HG03039 (cell line): ENCODE results near the gene RP9.

Experiments
- ATAC-seq: cut with Tn5 transposase; IDR thresholded peaks from one replicate; pipeline ENCODE4 v1.9.1; 2021; ENCODE audit warnings: mild to moderate bottlenecking, moderate library complexity; ENCODE audit not compliant: unreplicated experiment

RP9 gene, protein sequence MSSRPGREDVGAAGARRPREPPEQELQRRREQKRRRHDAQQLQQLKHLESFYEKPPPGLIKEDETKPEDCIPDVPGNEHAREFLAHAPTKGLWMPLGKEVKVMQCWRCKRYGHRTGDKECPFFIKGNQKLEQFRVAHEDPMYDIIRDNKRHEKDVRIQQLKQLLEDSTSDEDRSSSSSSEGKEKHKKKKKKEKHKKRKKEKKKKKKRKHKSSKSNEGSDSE

DNA sequence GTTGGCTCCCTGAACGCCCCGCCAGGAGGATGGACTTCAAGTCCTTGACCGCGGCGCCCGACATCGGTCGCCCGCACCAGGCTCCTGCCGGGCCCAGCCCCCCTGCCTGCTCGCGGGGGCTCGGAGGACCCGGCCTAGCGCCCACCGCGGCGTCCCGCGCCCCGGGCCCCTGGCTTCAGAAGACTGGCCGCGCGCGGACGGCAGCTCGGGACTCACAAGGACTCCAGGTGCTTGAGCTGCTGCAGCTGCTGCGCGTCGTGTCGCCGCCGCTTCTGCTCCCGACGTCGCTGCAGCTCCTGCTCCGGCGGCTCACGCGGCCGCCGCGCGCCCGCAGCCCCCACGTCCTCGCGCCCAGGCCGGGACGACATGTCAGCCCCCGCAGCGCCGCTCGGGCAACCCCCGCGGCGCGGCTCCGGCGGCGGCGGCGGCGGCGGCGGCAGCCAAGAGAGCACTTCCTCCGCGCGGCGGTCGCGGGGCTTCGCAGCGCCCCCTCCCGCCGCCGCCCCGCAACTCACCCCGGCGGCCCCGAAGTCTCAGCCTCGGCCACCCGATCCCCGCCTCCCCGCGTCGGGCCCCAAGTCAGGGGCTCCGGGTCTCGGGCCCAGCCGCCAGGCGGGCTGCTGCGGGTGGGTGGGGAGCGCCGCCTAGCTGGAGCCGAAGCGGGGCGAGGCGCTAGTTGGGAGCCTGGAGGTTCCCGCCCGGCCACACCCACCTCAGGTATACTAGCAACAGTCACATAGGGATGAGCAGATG lies at the start of gene RP9:
TSS of gene RP9 (minus strand) at position 400 of the 753 bp plus-strand sequence. CDS start at position 368, 32 bp downstream.
- peak; percentile 83 for ATAC-seq

DNA sequence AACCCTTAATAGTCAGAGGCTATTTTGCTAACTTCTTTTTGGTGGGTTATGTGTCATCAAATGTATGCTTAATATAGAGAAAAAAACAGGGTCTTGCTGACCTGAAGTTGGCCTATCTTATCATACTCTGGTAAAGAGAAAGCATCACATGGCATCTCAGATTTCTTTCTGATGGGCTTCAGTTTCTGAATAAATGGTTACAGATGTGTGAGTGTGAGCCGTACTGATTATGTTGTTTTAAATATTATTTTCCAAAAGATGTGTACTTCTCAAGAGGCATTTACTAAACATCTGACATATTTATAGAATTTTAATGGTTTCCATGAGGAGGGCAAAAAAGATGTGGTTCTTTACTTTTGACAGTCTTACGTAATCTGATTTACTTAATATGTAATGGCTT lies 48.6 kb upstream of the RP9 start:
- ATAC-seq, result no peak

DNA sequence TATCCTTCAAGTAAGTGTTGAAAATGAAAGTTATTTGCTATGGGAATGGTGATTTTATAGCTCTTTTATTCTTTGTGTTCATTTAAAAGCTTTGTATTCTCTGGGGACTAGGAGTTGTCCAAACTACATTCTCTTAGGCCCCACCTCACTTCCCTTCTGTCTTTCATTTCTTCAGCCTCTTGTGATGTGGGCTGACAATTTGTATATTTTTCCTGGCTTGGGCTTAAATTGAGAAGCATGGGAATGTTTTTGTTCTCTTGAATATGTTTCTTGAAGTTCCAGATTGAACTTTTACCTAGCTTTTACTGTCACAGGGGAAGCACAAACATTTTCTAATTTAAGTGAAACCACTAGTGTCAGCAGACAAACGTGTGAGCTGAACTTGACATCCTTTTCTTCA lies 48.1 kb upstream of the RP9 start:
- no peak for ATAC-seq

DNA sequence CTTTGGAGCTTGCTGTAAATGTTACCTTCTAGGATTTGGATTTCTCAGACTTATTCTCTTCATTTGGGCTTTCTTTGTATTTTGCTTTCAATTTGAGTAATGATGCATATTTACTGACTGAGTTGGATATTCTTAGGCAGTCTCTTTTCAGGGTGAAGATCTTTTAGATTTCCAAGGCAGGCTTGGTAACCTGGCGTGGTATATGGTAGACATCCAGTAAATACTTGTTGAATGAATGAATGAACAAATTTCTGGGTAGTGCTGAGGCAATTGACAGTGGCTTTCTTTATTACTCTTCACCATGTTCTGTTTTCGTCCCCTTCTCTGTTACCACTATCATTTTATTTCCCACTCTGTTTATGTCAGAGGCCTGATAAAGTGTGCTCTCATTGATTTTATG lies 47.2 kb upstream of the RP9 start:
- ATAC-seq, result no peak

DNA sequence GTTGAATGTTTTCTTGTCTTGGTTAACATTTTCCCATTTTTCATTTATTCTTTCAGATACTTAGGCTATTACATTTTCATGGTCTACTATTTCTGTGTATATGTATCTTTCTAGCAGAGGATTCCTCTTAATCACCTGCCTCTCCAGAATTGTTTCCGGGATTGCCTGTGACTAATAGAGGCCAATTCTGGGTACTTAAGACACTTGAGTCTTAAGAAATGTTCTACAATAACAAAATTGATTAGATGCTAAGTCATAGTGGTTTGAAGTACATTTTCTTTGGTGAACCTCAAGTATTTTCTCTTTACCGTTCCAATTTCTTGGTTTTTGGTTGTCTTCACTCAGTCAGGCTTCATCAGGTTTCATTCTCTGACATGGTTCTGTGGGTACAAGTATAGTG lies 46.6 kb upstream of the RP9 start:
- ATAC-seq, result no peak

DNA sequence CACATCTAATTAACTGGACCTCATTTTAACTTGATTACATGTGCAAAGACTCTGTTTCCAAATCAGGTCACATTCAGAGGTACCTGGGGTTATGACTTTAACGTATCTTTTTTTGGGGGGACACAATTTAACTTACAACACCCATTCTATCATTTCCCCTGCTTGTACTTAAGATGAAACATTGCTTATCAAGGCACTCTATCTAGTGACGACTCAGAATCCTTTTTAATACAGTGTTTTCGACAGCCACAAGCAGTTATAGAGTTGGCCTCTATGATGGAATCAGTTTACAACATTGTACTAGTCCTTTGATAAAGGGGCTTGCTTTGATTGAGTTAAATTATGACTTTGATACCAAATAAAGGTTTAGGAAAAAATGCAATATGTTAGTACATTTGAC lies 42.9 kb upstream of the RP9 start:
- no peak for ATAC-seq

DNA sequence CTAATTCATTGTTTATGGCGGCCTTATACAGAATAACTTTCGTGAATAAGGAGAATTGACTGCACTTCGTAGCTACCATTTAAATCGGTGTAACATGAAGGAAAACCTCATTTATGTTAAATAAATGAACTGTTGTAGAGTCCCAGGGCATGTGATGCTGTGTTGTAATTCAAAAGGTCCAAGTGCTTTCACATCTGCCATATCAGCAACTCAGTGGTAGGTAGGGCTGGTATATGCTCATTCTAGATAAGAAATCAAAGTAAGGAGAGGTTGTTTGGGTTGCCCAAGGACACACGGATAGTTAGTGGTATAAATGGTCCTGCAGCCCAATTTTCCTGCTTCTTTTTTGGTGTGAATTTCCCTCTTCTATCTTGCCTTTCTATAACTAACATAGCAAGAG lies 36.0 kb upstream of the RP9 start:
- ATAC-seq, result no peak

DNA sequence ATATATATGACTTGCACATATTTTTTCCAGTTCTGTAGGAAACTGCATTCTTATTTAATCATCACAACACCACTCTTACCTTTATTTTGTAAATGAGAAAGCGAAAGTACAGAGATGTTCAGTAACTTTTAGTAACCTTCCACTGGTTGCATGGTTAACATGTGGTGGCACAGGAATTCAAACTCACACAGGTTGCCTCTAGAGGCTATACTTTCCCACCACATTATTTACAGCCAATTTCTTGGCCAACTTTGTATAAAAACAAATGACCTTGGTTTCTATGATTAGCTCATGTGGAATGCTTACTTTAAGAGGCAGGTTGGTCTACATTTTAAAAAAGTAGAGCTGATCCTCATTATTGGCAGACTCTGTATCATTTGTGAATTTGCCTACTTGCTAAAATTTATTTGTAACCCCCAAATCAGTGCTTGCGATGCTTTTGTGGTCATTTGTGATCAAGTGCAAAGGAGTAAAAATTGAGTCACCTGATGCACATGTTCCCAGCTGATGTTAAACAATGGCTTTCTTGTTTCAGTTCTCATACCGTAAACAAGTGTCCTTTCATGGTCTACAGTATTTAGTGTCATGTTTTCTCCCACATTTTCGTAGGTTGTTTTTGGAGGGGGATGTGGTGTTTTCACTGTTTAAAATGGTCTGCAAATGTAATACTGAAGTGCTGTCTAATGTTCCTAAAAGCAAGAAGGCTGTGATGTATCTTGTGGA lies 35.0 kb upstream of the RP9 start:
- no peak for ATAC-seq

DNA sequence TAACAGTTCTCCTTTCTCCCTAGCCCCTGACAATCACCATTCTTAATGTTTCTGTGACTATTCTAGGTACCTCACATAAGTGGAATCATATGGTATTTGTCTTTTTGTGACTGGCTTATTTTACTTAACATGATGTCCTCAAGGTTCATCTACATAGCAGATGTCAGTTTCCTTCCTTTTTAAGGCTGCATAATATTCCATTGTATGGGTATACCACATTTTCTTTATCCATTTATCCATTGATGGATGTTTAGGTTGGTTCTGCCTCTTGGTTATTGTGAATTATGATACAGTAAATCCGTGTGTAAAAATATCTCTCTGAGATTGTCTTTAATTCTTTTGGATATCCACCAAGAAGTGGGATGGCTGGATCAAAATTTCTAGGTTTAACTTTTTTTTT lies 33.4 kb upstream of the RP9 start:
- ATAC-seq, result no peak

DNA sequence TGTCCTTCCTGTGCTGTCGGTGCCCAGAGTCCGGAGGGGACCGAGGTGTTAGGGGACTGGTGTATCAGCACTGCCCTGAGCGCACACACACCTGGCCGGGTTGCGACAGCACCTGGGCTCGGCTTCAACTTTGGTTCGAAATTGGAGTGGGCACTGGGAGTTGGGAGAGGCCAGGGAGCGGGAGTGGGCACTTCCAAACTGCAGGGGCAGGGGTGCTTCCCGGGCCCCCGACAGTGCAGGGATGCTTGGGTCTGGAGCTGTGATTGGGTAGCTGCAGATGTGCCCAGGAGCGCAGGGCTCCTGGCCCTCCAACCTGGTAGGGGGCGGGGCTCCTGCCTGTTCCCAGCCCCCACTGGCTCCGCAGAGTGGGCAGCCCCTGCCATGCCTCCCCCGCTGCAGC lies 27.9 kb upstream of the RP9 start:
- ATAC-seq, result no peak

DNA sequence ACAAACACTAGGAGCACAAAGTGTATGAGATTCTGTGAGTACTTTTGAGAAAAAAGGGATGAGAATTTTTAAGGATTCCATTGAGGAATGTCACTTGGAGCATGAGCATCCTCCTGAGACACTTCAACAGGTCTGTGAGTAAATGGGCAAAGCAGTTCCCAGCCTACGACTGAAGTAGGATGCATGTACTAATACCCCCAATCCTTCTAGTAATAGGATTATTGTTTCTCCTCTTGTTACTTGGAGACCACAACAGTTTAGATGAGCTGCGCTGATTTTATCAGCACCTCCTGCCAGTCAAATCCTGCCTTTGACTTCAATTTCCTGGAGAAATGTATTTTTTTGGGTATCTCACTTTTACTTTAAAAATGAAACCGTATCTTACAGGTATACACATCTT lies 21.0 kb upstream of the RP9 start:
- no peak for ATAC-seq

DNA sequence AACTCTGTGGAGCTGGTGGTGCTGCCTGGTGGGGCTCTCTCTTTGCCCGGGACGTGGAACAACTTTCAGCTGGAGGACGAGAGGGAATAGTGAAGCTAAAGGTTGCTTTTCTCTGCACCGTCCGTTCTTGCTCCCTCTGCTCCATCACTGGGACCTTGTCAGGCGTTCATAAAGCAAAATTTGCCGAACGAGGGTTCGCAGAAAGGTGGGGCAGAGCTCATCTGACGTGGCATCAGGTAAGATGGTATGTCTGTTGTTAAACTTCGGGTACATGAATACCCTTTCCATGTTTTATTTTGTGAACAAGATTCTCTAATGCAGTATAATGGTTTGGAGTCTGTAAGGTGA lies 20.6 kb upstream of the RP9 start:
- no peak for ATAC-seq

DNA sequence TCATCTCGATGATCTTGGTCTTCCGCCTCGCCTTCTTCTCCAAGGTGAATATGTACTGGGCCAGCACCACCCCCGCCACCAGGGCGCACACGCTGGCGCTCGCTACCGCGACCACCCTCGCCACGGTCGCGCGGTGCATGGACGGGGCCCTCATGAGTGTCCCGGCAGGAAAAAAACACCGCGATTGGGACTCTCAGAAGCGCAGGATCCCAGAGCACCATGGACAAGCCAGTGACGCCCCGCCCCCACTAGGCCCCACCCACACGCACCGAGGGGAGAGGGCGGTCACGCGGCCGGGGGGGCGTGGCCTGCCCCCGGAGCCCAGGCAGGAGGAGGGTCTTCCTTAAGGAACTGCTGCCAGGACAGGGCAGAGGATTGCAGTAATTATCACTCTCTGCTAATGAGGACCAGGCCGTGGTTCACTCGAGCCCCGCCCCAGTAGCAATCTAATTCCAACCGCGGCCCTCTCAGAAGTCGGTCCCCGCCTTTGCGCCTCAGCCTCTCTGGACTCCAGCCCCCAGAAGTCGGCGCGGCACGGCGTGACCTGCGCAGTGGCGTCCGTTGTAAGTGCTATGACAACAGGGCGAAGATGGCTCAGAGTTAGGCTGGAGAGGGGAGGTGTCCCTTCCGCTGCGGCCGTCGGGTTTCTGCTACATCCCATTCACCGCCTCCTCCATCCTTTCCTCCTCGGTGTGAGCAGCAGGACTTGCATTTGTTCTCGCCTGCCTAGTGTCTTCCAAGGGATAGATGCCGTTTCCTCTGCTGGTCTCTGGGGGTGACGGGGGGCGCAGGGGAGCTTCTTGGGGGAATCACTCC lies 20.0 kb upstream of the RP9 start, which contains the start of gene BBS9:
TSS of gene BBS9 (plus strand) at position 575 of the 816 bp plus-strand sequence. CDS start 16,689 bp downstream, outside the sequence.
- peak; percentile 100 for ATAC-seq

DNA sequence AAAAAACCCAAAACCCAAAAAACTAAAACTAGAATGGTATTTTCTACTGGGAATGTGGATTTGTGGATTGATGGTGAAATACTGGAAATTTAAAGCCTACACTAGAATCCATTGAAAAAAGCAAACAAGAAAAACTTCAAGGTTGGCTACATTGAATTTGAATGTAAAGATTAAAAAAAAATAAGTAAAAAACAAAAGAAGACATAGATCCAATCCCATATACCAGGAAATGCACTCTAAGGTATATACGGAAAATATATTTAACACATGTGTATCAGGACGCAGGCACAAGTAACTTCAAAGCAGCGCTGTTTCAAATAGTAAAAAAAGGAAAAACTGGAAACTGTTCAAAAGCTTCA lies 19.4 kb upstream of the RP9 start:
- ATAC-seq, result no peak

DNA sequence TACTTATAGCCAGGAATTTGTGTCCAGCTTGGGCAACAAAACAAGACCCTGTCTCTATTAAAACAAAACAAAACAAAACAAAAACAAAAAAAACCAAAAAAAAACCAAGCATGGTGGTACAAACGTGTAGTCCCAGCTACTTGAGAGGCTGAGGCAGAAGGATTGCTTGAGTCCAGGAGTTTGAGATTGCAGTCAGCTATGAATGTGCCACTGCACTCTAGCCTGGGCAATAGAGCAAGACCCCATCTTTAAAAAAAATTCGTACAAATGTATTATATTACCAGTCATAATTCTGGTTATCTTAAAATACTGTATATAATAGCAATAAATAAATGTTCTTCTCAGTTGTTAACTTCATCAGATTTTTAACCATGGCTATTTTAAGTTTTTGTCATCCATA lies 17.9 kb upstream of the RP9 start:
- ATAC-seq, result no peak

DNA sequence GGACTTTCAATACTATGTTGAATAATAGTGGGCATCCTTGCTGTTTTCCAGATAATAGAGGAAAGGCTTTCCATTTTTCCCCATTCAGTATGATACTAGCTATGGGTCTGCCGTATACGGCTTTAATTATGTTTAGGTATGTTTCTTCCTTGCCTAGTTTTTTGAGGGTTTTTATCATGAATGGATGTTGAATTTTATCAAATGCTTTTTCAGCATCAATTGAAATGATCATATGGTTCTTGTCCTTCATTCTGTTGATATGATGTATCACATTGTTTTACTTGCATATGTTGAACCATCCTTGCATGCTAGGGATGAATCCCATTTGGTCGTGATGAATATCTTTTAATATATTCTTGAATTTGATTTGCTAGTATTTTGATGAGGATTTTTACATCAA lies 9.2 kb upstream of the RP9 start:
- ATAC-seq, result no peak

DNA sequence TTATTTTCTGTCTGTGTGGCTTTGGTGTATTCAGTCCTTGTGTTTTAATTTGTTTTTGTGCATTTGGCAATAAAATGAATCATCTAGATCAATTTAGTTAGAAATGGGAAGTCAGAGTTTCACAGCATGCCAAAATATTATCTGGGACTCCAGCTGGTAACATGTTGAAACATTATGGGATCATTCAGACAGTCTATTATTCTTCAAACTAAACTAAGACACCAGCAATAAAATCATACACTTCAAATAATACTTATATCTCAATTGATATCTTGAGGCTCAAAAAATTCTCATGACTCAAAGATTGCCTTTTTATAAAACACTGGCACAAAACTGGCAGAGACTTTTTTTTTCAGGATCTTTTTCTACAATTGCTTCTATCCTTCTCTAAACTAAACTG lies 5.8 kb upstream of the RP9 start:
- no peak for ATAC-seq

DNA sequence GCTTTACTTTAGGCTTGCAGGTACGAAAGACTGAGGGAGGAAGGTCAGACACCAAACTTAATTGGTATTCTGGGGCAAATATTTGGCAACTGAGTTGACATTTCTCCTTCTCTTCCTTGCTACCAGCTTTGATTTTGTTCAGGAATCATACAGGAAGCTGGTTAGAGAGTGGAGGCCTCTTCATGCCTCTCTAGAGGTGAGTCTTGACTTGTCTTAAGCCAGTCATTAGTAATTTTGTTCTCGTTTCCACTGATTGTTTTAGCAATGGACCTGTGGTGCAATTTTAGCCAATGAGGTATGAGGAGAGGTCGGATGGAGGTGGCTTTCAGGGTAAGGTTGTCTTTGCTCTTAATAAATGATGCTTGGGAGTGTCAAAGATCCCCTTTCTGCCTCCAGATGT lies 2.4 kb upstream of the RP9 start:
- no peak for ATAC-seq

DNA sequence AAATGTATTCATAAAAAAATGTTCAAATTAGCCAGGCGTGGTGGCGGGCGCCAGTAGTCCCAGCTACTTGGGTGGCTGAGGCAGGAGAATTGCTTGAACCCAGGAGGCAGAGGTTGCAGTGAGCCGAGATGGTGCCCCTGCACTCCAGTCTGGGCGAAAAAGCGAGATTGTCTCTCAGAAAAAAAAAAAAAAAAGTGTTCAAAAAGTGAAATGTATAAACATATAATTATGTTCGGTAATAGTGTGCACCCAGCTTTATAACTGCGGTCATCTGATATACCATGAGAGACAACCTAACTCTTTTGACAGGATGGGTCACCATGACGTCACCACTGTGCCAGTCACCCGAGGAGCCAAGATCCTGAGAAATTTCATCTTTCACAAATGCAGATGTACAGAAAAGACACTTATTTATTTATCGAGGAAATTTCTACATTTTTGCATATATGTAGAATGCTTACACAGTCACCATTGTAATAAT lies 594 bp upstream of the RP9 start:
- ATAC-seq, result no peak

DNA sequence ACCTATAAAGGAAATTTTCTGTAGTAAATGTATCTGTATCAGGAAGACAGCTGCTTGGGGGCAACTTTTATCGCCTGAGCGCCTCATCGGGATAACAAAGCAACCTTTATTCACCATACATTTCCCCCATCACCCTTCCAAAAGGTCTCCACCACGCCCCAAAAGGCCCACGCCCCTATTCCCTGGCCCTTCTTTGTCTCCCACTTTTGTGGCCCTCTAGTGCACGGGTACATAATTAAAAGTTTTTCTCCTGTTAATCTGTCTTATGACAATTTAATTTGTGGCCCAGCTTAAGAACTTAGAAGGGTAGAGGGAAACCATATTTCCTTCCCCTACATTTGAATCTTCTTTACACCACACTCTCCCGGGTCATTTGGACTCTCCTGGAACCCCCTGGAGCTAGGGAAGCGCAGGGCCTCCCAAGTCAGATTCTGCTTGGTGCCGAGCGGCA lies 625 bp downstream of the RP9 start:
- no peak for ATAC-seq
